GM11168 (cell line): ENCODE results near the gene ITPR2.
"Not testable (repeated sequence)": the region's sequence is repeated elsewhere in the genome, so short reads cannot be mapped to it uniquely, and the experiment has no call there.

Source experiments
- in situ Hi-C: fragments of 300-500 bp; cut with MboI; formaldehyde crosslinking; loops from one replicate; pipeline ENCODE4 v1.12.0; 2022; ENCODE audit warnings: low sequenced_read_pairs; ENCODE audit not compliant: unreplicated experiment

The ITPR2 gene

GRCh38 chr12:26338586-26339572, 494.1 kb downstream of the ITPR2 start:
- in situ Hi-C loops, result no loop called here

GRCh38 chr12:26335651-26336050, 497.3 kb downstream of the ITPR2 start:
- in situ Hi-C loops, result no loop called here

GRCh38 chr12:26334621-26335124, 498.3 kb downstream of the ITPR2 start:
- in situ Hi-C loops, result no loop called here

GRCh38 chr12:26331960-26332359, 501.0 kb downstream of the ITPR2 start:
- in situ Hi-C loops, result no loop called here

GRCh38 chr12:26331136-26331535, 501.9 kb downstream of the ITPR2 start:
- in situ Hi-C loops, result no loop called here

- in situ Hi-C loops, result no loop called here
These were observed 504.9 kb downstream of the ITPR2 start for GRCh38 chr12:26327975-26328644.

GRCh38 chr12:26323673-26324072, 509.3 kb downstream of the ITPR2 start:
- in situ Hi-C loops, result no loop called here

GRCh38 chr12:26319511-26319910, 513.5 kb downstream of the ITPR2 start:
- in situ Hi-C loops, result no loop called here

- in situ Hi-C loops, result no loop called here
These were observed 514.3 kb downstream of the ITPR2 start for GRCh38 chr12:26318661-26319068.

GRCh38 chr12:26317942-26318575, 514.9 kb downstream of the ITPR2 start:
- in situ Hi-C loops, result no loop called here

- in situ Hi-C loops, result not testable (repeated sequence)
These were observed 518.9 kb downstream of the ITPR2 start for GRCh38 chr12:26314103-26314502.

- in situ Hi-C loops, result not testable (repeated sequence)
These were observed 522.5 kb downstream of the ITPR2 start for GRCh38 chr12:26310489-26310888.

- in situ Hi-C loops, result no loop called here
These were observed 523.4 kb downstream of the ITPR2 start for GRCh38 chr12:26309634-26310033.

- in situ Hi-C loops, result no loop called here
These were observed 528.7 kb downstream of the ITPR2 start for GRCh38 chr12:26304273-26304672.

- in situ Hi-C loops, result no loop called here
These were observed 529.6 kb downstream of the ITPR2 start for GRCh38 chr12:26303418-26303817.

- in situ Hi-C loops, result no loop called here
These were observed 530.2 kb downstream of the ITPR2 start for GRCh38 chr12:26302776-26303175.

- in situ Hi-C loops, result no loop called here
These were observed 533.2 kb downstream of the ITPR2 start for GRCh38 chr12:26299751-26300150.

- in situ Hi-C loops, result no loop called here
These were observed 534.0 kb downstream of the ITPR2 start for GRCh38 chr12:26298785-26299621.

GRCh38 chr12:26297396-26298070, 535.5 kb downstream of the ITPR2 start:
- in situ Hi-C loops, result no loop called here
